ENCODE measurements around the gene KIF26B.
"Not testable (repeated sequence)": the region's sequence is repeated elsewhere in the genome, so short reads cannot be mapped to it uniquely, and the experiment has no call there.

KIF26B gene

DNA sequence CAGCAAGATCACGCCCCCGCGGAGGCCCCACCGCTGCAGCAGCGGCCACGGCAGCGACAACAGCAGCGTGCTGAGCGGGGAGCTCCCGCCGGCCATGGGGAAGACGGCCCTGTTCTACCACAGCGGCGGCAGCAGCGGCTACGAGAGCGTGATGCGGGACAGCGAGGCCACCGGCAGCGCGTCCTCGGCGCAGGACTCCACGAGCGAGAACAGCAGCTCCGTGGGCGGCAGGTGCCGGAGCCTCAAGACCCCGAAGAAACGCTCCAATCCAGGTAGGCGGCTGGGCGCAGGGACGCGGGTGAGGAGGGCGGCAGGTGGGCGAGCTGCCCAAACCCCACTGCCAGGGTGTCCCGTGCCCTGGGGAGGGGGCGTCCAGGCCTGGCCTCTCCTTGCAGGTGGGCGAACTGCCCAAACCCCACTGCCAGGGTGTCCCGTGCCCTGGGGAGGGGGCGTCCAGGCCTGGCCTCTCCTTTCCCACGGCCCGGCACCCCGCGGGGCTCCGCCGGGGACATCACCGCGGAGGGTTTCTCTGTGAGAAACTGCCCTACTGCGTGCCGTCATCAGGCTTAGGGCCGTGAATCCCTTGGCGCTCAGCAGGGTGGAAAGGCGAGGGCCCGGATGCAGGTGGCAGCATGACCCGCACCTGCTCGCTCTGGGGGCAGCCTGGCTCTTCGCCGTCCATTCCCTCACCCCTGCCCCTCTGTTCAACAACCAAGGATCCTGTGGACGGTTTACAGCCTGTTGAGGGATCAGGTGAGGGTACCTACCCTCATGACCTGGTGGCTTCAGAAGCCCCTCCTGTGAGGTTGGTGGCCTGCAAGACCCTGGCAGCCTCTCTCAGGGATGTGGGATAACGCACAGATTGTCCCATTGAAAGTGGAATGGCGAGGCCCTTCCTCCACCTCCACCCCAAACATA, 534.0 kb downstream of the KIF26B start:
- no peak for DNase-seq (ENCODE audit: low read depth in 1 of 2, low spot score in 1 of 2)

DNA sequence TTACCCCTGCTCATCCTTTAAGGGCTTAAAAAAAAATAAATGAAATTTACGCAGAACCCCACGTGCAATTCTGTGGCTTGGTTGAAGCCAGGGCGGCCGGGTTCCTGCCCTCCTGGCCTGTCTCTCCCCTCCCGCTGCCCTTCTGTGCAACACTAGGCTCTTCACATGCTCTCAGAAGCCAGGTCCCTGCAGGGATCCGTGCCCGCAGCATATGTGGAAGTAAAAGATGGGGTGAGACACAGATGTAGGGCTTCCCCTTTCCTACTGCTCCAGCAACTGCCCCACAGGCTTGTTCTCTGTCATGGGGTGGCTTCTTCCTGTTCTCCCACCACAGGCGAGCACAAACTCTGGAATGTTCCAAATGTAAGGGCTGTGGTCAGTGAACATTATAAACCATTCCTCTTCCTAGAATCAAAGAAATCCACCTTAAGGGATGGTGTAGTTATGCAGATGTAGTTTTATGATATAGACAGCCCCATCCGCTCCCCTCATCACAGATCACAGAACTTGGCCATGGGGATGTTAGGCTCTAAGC, 535.4 kb downstream of the KIF26B start:
- no peak for DNase-seq (ENCODE audit: low read depth in 1 of 2, low spot score in 1 of 2)

DNA sequence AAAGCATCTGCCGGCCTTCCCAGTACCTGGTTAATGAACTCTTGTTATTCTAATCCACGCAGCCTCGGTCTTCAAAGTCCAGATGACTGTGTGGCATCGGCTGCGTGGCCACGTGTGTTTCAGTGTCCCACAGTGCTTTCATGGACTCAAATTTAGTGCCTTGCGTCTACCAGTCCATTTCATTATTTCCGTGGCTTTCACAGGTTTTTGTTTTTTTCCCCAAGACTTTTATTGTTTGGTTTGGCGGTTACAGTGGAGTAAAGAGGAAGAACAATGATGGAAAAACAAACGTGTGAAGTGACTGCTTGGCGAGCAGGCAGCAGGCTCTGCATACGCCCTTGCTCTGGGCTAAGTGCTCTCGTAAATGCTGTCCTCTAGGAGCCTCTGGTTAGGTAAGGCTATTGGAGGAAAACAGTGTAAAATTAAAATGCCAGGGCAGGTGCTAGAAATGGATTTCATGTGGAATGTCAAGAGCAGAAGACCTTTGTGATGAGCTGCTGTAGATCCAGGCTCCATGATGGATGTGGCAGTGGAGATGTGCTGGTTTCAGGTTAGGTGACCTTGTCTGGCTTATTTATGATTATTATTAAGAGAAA, 536.3 kb downstream of the KIF26B start:
- DNase-seq (ENCODE audit: low read depth in 1 of 2, low spot score in 1 of 2), result no peak

DNA sequence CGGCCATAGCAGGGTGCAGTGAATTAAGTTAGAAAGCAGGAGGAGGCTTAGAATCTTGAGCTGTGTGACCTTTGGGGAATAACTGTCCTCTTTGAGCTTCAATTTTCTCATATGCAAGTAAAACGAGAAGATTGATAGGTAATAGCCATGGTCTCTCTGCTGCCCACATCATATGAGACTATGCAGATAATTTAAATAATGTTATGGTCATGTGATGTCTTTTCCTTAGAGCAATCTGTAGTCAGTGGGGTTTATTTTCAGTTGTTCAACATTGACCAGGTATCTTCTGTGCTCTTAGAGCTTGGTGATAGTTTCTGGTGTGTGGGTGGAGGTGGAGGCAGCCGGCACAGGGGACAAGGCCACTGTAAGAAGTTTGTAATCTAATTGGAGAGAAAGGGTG, 537.1 kb downstream of the KIF26B start:
- DNase-seq (ENCODE audit: low read depth in 1 of 2, low spot score in 1 of 2), result no peak

DNA sequence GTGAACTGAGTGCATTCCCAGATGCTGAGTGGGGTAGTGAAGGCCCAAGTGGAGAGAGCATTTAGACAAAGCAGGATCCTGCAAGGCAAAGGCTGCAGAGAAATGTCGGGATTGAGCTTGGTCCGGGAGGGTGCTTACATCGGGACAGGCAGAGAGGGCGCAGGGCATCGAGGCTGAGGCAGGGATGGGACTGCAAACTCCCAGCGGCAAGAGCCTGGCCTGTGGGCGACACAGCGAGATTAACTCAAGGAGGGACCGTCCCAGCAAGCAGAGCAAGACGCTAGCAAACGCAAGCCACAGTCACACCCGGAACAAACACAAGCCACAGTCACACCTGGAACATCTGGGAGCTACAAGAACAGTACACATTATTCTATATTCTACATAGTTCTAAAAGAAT, 537.5 kb downstream of the KIF26B start:
- no peak for DNase-seq (ENCODE audit: low read depth in 1 of 2, low spot score in 1 of 2)

DNA sequence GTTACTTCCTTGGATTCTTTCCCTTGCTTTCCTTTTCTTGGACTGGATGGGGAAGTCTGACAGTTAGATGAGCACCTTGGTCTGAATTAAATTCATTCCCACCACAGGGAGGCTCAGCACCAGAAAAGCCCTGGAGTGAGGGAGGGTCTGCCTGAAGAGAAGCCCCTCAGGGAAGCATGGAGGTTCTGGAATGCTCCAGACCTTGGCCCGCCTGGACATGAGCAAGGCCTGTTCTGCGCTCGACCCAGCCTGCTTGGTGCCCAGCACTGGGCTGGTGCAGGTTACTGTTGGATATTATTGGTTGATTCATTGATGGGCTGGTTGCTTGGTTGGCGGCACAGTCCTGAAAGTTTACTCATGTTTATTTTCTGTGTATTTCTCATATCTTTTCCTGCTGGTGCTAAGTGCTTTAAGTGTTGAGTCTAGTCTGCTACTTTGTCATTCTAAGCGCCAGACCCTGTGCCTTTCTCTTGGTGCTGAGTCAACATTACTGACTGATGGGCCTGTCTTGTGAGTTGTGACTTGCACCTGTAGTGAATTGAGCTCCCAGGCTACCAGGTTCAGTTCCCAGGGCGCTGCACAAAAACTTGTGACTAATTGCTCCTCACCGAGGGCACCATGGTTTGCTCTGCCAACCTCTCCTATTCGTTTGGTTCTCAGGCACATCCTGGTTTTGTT, 538.5 kb downstream of the KIF26B start:
- DNase-seq (ENCODE audit: low read depth in 1 of 2, low spot score in 1 of 2), result no peak

DNA sequence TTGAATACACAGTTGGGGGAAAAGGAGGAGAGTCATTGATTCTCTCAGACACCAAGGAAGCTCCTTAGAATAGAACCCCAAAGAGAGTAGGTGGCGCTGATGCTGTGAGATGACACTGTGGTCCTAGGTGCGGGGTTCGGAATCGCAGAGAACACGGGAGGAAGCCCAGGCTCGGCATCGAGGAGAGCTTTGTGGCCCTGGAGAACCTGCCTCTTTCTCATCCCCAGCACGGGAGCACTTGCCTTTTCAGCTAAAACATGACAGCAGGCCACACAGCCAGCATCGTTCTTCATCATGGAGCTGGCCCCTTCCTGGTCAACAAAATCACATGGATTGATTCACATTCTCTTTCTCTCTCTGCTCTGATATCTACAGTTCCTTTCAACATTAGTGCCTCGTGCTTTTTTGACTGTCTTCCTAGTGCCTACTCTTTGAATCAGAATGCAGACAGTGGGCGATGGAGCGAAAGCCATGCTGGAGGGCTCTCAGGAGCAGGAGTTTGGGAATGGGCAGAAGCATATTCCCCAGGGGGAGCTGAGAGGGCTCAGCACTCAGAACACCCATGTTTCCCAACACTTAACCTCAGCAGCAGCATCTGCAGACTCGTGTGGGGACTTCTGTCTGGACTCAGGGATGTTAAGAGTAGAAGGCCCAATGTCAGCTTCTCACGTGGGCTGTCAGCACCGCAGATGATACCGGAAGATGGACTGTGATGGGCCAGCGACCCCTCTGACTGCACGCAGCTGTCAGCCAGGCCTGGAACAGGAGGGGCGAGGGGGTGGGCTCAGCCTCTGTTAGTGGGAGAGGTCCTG, 539.4 kb downstream of the KIF26B start:
- DNase-seq (ENCODE audit: low read depth in 1 of 2, low spot score in 1 of 2), result no peak

DNA sequence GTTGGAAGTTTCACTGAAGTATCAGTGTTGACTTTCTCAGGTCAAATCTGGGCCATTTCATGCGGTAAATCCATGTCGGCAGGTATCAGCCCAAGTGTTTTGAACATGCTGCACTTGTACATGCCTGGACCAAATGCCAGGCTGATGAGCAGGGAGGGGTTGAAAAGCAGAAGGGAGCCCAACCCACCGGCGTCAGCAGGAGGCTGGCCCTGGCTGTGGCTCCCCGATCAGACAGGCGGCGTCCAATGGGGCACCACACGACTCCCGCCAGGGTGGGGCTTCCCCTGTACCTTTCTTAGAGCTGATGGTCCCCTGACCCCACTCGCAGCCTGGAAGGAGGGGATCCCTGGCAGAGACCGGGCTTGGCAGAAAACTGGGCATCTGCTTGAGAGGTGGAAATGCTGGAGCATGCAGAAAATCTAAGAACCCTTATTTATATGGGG, 540.0 kb downstream of the KIF26B start:
- no peak for DNase-seq (ENCODE audit: low read depth in 1 of 2, low spot score in 1 of 2)

DNA sequence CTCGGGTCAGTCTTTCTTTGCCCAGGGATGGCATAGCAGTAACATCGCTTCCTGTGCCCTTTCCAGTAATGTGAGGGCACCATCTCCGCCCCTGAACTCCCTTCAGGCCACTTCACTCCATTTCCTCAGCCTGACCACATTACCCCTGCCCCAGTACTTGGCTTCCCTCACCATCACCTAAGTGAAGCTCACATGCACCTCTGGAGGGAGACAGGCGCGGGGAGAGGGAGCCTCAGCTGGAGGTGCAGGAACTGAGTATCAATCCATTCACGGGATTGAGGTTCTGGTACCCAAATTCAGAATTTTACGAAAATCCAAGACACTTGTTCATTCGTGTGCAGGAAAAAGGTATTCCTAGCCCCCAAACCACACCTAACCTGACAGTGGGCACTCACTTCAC, 540.4 kb downstream of the KIF26B start:
- no peak for DNase-seq (ENCODE audit: low read depth in 1 of 2, low spot score in 1 of 2)

DNA sequence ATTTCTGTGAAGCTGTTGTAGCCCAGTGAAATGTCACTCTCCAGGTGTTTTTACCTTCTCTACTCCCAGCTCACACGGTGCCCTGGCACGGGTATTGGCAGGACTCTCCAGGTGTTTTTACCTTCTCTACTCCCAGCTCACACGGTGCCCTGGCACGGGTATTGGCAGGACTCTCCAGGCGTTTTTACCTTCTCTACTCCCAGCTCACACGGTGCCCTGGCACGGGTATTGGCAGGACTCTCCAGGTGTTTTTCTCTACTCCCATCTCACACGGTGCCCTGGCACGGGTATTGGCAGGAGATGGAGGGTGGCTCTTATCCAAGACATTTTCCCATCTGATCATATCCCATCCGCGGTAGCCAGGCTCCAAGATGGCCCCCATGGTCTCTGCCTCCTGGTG, 540.9 kb downstream of the KIF26B start:
- not testable (repeated sequence) for DNase-seq (ENCODE audit: low read depth in 1 of 2, low spot score in 1 of 2)

DNA sequence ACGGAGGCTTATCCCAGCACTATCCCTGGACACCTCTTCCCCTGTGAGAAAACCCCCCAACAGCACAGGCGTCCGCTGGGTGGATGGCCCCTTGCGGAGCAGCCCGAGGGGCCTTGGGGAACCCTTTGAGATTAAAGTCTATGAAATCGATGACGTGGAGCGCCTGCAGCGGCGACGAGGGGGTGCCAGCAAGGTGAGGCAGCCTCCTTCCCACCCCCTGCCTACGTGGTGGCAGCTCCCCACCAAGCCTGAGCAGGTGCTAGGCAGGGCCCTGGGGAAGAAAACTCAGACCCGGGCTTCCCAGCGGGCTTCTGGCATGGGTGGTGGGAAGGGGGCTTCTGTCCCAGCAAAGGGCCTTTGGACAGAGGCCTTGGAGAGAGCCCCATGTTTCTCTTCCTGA, 543.3 kb downstream of the KIF26B start:
- no peak for DNase-seq (ENCODE audit: low read depth in 1 of 2, low spot score in 1 of 2)

DNA sequence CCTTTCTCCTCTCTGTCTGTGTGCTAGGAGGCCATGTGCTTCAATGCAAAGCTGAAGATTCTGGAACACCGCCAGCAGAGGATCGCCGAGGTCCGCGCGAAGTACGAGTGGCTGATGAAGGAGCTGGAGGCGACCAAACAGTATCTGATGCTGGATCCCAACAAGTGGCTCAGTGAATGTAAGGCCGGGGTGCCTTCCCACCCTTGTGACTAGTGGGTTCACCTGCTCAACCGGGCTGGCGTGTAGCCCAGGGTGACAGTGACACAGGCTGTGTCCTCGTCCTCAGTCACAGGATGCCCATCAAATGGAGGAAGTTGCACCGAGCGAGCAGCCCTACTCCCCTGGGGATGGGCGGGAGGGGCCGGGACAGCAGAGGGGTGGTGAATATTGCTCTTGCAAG, 544.1 kb downstream of the KIF26B start:
- DNase-seq (ENCODE audit: low read depth in 1 of 2, low spot score in 1 of 2), result no peak

DNA sequence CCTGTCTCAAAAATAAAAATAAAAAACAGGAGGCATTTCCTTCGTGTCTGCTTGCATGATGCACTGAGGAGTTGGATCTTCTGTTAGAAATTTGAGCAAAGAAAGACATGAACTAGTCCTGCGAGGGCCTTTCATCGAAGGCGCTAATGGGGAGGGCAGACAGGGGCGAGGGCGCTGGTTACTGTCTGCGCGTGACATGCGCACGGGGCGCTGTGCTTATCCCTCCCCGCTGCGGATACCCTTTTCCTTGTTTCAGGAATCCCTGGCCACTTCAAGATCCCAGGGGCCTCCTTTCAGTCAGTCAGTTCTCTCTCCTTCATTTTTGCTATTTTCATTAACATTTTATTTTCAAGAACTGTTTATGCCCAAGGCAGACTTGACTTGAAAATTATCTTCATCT, 545.8 kb downstream of the KIF26B start:
- no peak for DNase-seq (ENCODE audit: low read depth in 1 of 2, low spot score in 1 of 2)

DNA sequence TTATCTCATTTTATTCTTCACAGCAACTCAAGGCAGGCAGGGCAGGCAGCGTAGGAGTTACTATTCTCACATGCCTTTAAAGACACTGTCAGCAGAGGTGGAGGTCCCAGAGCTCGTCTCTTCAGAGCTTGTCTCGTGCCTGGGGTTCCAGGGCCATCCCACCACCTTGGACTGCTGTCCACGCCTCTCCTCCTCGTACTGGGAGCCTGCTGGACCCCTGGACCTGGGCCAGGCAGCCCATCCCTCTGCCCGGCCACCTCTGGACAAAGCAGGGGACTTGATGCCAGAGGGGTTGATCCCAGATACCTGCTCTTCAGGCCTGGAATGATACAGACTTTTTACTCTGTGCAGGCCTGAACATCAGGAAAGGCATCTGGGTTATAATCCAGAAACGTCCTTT, 546.8 kb downstream of the KIF26B start:
- DNase-seq (ENCODE audit: low read depth in 1 of 2, low spot score in 1 of 2), result no peak

DNA sequence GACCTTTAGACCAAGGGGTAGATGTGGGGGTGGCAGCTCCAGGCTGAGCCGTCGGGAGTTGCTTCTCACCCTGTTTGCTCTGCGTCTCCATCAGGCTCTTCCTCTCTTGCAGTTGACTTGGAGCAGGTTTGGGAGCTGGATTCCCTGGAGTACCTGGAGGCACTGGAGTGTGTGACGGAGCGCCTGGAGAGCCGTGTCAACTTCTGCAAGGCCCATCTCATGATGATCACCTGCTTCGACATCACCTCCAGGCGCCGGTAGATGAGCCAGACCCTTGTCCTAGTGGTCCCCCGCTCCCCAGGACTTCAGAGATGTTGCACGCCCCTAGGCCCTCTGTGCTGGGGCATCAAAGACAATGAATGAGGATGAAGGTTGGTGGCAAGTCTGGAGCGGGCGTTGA, 547.6 kb downstream of the KIF26B start:
- no peak for DNase-seq (ENCODE audit: low read depth in 1 of 2, low spot score in 1 of 2)

DNA sequence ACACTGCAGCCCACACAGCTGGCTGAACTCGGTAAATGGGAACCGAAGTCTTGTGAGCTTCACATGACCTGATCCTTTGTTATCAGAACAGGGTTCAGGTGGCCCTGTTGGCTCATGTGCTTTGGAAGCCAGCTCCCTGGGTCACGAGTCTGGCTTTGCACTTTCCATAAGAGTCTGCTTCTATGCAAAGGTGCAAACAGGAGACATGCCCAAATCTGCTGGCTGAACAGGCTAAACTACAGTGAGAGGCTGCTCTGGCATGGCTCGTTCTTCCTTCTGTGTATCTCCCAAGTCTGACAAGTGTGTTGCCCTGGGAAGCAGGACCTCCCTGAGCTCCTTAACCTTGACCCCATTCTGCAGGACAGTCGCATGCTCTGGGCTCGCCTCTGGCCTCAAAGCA, 549.6 kb downstream of the KIF26B start:
- DNase-seq (ENCODE audit: low read depth in 1 of 2, low spot score in 1 of 2), result no peak

DNA sequence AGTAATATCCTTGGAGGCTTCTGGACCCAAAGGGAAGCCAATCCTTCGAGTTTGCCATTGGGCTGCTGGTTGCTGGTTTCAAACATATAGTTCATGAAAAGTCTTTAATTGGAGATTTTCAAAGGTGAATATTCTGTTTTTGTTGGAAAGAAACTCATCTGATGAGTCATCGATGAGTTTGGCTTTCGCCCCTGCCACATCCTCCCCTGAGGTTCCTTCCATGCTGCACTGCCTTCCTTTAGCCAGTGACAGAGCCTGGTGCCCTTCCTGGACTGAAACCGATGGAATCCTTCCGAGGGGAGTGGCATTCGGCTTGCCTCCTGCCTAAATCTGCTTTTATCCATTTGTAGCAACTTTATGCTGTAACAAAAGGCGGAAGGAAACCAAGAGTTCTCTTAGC, 550.0 kb downstream of the KIF26B start:
- no peak for DNase-seq (ENCODE audit: low read depth in 1 of 2, low spot score in 1 of 2)

DNA sequence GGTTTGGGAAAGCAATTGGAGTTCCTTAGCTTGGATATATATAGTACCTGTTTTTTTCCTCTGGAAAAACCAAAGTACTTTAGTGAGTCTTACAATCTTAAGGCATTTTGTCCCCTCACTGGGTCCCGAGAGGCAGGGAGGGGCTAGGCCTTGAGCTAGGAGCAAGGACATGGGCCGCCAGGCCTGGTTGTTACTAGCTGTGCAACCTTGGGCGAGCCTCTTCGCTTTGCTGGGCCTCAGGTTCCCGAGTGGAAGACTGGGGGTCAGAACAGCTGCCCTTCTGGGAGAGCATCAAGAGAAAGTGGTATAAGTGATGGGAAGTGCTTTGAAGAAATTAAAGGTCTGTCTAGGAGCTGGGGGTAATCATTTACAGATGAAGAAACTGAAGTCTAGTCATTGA, 553.2 kb downstream of the KIF26B start:
- no peak for DNase-seq (ENCODE audit: low read depth in 1 of 2, low spot score in 1 of 2)

DNA sequence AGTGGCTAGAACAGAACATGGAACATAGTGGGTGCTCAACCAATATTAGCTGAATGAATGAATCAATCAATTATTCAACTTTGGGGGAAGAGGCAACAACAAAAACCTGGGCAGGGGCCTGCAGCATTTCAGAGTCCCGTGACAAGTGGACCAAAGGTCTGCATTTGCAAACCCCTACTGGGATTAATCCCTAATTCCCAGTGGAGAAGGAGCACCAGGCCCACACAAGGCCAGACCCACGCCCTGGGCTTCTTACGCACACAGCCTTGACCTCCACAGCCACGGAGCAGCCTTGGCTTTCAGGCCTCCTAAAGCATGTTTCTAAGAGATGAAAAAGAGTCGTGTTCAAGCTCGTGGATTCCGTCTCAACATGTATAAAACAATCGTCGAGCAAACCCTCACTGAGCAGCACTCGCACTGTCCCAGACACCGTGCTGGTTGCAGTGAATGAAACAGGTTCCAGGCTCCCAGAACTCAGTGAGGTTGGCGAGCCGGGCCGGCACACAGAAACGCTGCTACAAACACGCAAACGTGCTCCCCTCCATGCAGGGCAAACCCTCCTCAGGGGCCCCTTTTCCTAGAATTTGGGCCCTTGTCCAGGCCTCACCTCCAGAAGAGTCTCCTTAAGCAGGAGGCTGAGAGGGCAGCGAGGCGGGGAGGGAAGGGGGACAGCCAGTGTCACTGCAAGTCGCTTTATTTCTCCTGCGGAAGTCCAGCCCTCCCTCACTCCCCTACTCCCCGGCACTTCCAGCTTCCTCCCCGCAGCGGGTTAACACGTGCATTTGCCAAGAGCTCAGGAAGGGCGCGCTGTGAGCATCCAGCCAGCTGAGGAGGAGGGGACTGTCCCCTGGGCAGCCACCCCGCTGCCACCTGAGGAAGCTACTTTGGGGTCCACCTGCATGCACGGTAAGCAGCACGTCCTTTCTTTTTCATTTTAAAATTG, 556.4 kb downstream of the KIF26B start:
- no peak for DNase-seq (ENCODE audit: low read depth in 1 of 2, low spot score in 1 of 2)

DNA sequence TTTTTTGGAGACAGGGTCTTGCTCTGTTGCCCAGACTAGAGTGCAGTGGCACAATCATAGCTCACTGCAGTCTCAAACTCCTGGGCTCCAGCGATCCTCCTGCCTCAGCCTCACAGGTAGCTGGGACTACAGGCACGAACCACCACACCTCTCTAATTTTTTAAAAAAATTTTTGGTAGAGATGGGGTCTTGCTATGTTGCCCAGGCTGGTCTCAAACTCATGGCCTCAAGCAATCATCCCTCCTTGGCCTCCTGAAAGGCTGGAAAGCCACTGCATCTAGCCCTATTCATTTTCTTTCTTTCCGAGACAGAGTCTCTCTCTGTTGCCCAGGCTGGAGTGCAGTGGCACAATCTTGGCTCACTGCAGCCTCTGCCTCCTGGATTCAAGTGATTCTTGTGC, 559.2 kb downstream of the KIF26B start:
- DNase-seq (ENCODE audit: low read depth in 1 of 2, low spot score in 1 of 2), result not testable (repeated sequence)

All from stimulated activated CD4-positive, alpha-beta T cell treated with anti-CD3 and anti-CD28 coated beads, Interleukin-15, amount 100 ng/mL, for 1 hour (primary cell).